Activated naive CD8-positive, alpha-beta T cell treated with anti-CD3 and anti-CD28 coated beads, Interleukin-2, amount 50 U/mL, for 16 hours (primary cell): ENCODE measurements around the gene TRDN.
"Not testable (repeated sequence)": the region's sequence is repeated elsewhere in the genome, so short reads cannot be mapped to it uniquely, and the experiment has no call there.

Experiments
- DNase-seq: peaks from one replicate; pipeline ENCODE4 v3.0.0-alpha.2; 2020; ENCODE audit warnings: low read depth, low spot score

The TRDN gene

GRCh38 chr6:123503619-123504018 is 133.1 kb downstream of the TRDN start:
- no peak for DNase-seq

GRCh38 chr6:123497025-123497424 is 139.7 kb downstream of the TRDN start:
- no peak for DNase-seq

GRCh38 chr6:123489589-123489988 is 147.2 kb downstream of the TRDN start:
- no peak for DNase-seq

GRCh38 chr6:123480986-123481385 is 155.8 kb downstream of the TRDN start:
- DNase-seq, result no peak

- DNase-seq, result not testable (repeated sequence)
Measured at GRCh38 chr6:123472025-123472702, 164.6 kb downstream of the TRDN start.

GRCh38 chr6:123467392-123467791 is 169.4 kb downstream of the TRDN start:
- no peak for DNase-seq

GRCh38 chr6:123462152-123462551 is 174.6 kb downstream of the TRDN start:
- DNase-seq, result no peak

- DNase-seq, result no peak
Measured at GRCh38 chr6:123458218-123458617, 178.5 kb downstream of the TRDN start.

GRCh38 chr6:123456836-123457235 is 179.9 kb downstream of the TRDN start:
- no peak for DNase-seq

- no peak for DNase-seq
Measured at GRCh38 chr6:123454448-123454847, 182.3 kb downstream of the TRDN start.

GRCh38 chr6:123453071-123453470 is 183.7 kb downstream of the TRDN start:
- not testable (repeated sequence) for DNase-seq

GRCh38 chr6:123448306-123448884 is 188.4 kb downstream of the TRDN start:
- no peak for DNase-seq

- DNase-seq, result no peak
Measured at GRCh38 chr6:123447315-123447937, 189.3 kb downstream of the TRDN start.

- DNase-seq, result no peak
Measured at GRCh38 chr6:123439371-123439770, 197.4 kb downstream of the TRDN start.

GRCh38 chr6:123434186-123434585 is 202.6 kb downstream of the TRDN start:
- no peak for DNase-seq

GRCh38 chr6:123430970-123431369 is 205.8 kb downstream of the TRDN start:
- DNase-seq, result no peak

- no peak for DNase-seq
Measured at GRCh38 chr6:123427008-123427407, 209.7 kb downstream of the TRDN start.

- DNase-seq, result no peak
Measured at GRCh38 chr6:123423130-123423529, 213.6 kb downstream of the TRDN start.

- DNase-seq, result no peak
Measured at GRCh38 chr6:123420512-123420911, 216.2 kb downstream of the TRDN start.

- DNase-seq, result no peak
Measured at GRCh38 chr6:123418071-123418470, 218.7 kb downstream of the TRDN start.

- DNase-seq, result no peak
Measured at GRCh38 chr6:123417535-123417934, 219.2 kb downstream of the TRDN start.

GRCh38 chr6:123415844-123416468 is 220.8 kb downstream of the TRDN start:
- no peak for DNase-seq

GRCh38 chr6:123404975-123405374 is 231.8 kb downstream of the TRDN start:
- no peak for DNase-seq
